Esophagus squamous epithelium (tissue), 4 donors: ENCODE measurements around the gene HCFC1.

Source experiments
- CTCF ChIP-seq, 6 experiments: fragments of 450-650 bp in 4 of 6; fragments of 200-600 bp in 2 of 6; sonication (generic) in 2 of 6; IDR thresholded peaks; one replicate each; pipeline ENCODE4 v1.5.1; 2016 to 2019; ENCODE audit warnings: antibody characterized with exemption in 6 of 6, mild to moderate bottlenecking in 4 of 6, moderate library complexity in 4 of 6
- POLR2A ChIP-seq, 4 donors: fragments of 450-650 bp; IDR thresholded peaks; one replicate each; pipeline ENCODE4 v1.6.1; 2017; ENCODE audit warnings: antibody characterized with exemption in 4 of 4, mild to moderate bottlenecking in 4 of 4, moderate library complexity in 3 of 4

GRCh38 chrX:153947009-153947769 is 24.4 kb downstream of the HCFC1 start:
- TF ChIP-seq CTCF (IDR thresholded peaks at IDR 0.05) (peak; percentile 61 to 82 (median 78)), POLR2A (IDR thresholded peaks at IDR 0.05) (no peak)
